Endothelial cell of umbilical vein (primary cell): Measurements from ENCODE around the gene CAMTA2. TPM values are rescaled to one million over a fixed set of nuclear protein-coding genes. Genes with fewer than 3 reads are reported as not detected.

Experiments
- BruUV-seq: library from RNA; stranded (reverse); fragments of 400-500 nt; replicated peaks from 2 replicates; lab custom pipeline; 2021; lab: Mats Ljungman, UMichigan
- CTCF ChIA-PET: fragments of 300-600, 350-600 bp; sonication (Branson Sonifier 250); formaldehyde crosslinking; loops from one replicate; lab custom pipeline; 2021; ENCODE audit warnings: antibody characterized with exemption, inconsistent platforms; lab: Charles Lee
- POLR2A ChIA-PET: fragments of 300-600, 350-600 bp; sonication (Branson Sonifier 250); formaldehyde crosslinking; loops from one replicate; lab custom pipeline; 2021; ENCODE audit warnings: antibody characterized with exemption, inconsistent platforms; lab: Charles Lee
- DNase-seq: peaks from one replicate; pipeline ENCODE4 v3.0.0-alpha.2; 2011; ENCODE audit warnings: low read depth, low spot score
- FAIRE-seq: peaks from 2 replicates; lab custom pipeline; 2011; peaks lifted over from hg19 to GRCh38; lab: Jason Lieb, UNC
- H2AFZ ChIP-seq: 2 replicates; pipeline ENCODE4 v1.6.0; 2012; ENCODE audit warnings: low read depth, low read length, control low read depth, inconsistent platforms
- H3K27ac ChIP-seq: 2 replicates; pipeline ENCODE4 v1.5.1; 2011; ENCODE audit warnings: low read depth, mild to moderate bottlenecking, control low read depth, low read length, moderate library complexity; ENCODE audit not compliant: insufficient read depth
- H3K27me3 ChIP-seq, 2 experiments: 2 replicates each; pipeline versions ENCODE4 v1.6.0 to v1.6.1; 2011; ENCODE audit warnings: low read length in 2 of 2, mixed read lengths in 1 of 2; ENCODE audit not compliant: control insufficient read depth in 2 of 2, insufficient read depth in 2 of 2
- H3K36me3 ChIP-seq, 2 experiments: 2 replicates in 1 of 2; 3 replicates in 1 of 2; pipeline ENCODE4 v1.5.1; 2011; ENCODE audit warnings: low read length in 2 of 2, mild to moderate bottlenecking in 1 of 2, moderate library complexity in 1 of 2; ENCODE audit not compliant: control insufficient read depth in 2 of 2, insufficient read depth in 2 of 2; ENCODE audit errors: extremely low read depth in 1 of 2
- H3K4me1 ChIP-seq: 3 replicates; pipeline ENCODE4 v1.5.1; 2011; ENCODE audit warnings: mild to moderate bottlenecking, low read length; ENCODE audit not compliant: control insufficient read depth, insufficient read depth; ENCODE audit errors: extremely low read depth
- H3K4me2 ChIP-seq: 2 replicates; pipeline ENCODE4 v1.6.1; 2011; ENCODE audit warnings: low read length, control low read depth, mixed read lengths; ENCODE audit not compliant: insufficient read depth
- H3K4me3 ChIP-seq, 3 experiments: fragments of 200-600 bp in 1 of 3; sonication (generic), shearing (Covaris generic) in 1 of 3; replicated peaks in 1 of 3; 2 replicates each; pipeline ENCODE4 v1.5.1; 2011 to 2016; ENCODE audit warnings: control low read depth in 3 of 3, low read length in 3 of 3, mild to moderate bottlenecking in 2 of 3, inconsistent platforms in 1 of 3, low read depth in 1 of 3, moderate library complexity in 1 of 3; ENCODE audit not compliant: insufficient read depth in 1 of 3
- H3K79me2 ChIP-seq: 2 replicates; pipeline ENCODE4 v1.6.0; 2012; ENCODE audit warnings: low read length, inconsistent platforms; ENCODE audit not compliant: control insufficient read depth, insufficient read depth
- H3K9ac ChIP-seq: replicated peaks from 2 replicates; pipeline ENCODE3; 2011; ENCODE audit warnings: low read length, control low read depth; ENCODE audit not compliant: insufficient read depth; ENCODE audit errors: extremely low read depth
- H3K9me1 ChIP-seq: replicated peaks from 3 replicates; pipeline ENCODE4 v1.6.0; 2011; ENCODE audit warnings: mild to moderate bottlenecking, low read length; ENCODE audit not compliant: control insufficient read depth, insufficient read depth; ENCODE audit errors: extremely low read depth
- H3K9me3 ChIP-seq: replicated peaks from 2 replicates; pipeline ENCODE4 v1.5.1; 2012; ENCODE audit warnings: low read length, inconsistent platforms; ENCODE audit not compliant: control insufficient read depth, insufficient read depth
- H4K20me1 ChIP-seq: replicated peaks from 2 replicates; pipeline ENCODE3; 2011; ENCODE audit warnings: mild to moderate bottlenecking, low read length; ENCODE audit not compliant: control insufficient read depth, insufficient read depth; ENCODE audit errors: extremely low read depth
- CTCF ChIP-seq, 2 donors: IDR thresholded peaks; 1 replicate in 1 of 2; 2 replicates in 1 of 2; pipeline ENCODE4 v1.5.1; 2011; ENCODE audit warnings: low read length in 2 of 2, mild to moderate bottlenecking in 2 of 2, moderate library complexity in 2 of 2, control low read depth in 1 of 2, inconsistent platforms in 1 of 2, low read depth in 1 of 2; ENCODE audit not compliant: insufficient read depth in 1 of 2; ENCODE audit errors: extremely low read depth in 1 of 2
- FOS ChIP-seq: IDR thresholded peaks from 2 replicates; pipeline ENCODE4 v1.6.1; 2011; ENCODE audit warnings: mild to moderate bottlenecking, low read length, moderate library complexity, borderline replicate concordance; ENCODE audit not compliant: insufficient read depth
- GATA2 ChIP-seq: IDR thresholded peaks from 2 replicates; pipeline ENCODE4 v1.7.0; 2011; ENCODE audit warnings: low read depth, mild to moderate bottlenecking, moderate library complexity, mixed read lengths, low read length; ENCODE audit not compliant: insufficient read length, insufficient read depth
- JUN ChIP-seq: IDR thresholded peaks from 2 replicates; pipeline ENCODE4 v1.6.1; 2011; ENCODE audit warnings: borderline replicate concordance, low read depth; ENCODE audit not compliant: insufficient read length, insufficient read depth
- MAX ChIP-seq: IDR thresholded peaks from 2 replicates; pipeline ENCODE4 v1.6.1; 2011; ENCODE audit not compliant: insufficient read depth, insufficient read length
- POLR2A ChIP-seq: IDR thresholded peaks from 2 replicates; pipeline ENCODE4 v1.6.1; 2012; ENCODE audit warnings: low read depth, mild to moderate bottlenecking, control low read depth, low read length
- dilution Hi-C: fragments of 300-500 bp; cut with MboI; formaldehyde crosslinking; loops from one replicate; pipeline ENCODE4 v1.15.0; 2019; ENCODE audit warnings: low sequenced_read_pairs; ENCODE audit not compliant: extremely low pct_ligation_motif_present
- intact Hi-C: fragments of 100-400 bp; cut with micrococcal nuclease; formaldehyde crosslinking; loops from one replicate; pipeline ENCODE4 v1.10.0; 2022
- polyA plus RNA-seq, 4 experiments: library from polyadenylated mRNA; depleted of rRNA in 3 of 4; stranded (reverse) in 3 of 4; unstranded in 1 of 4; fragments of >200 nt; gene quantifications; 2 replicates each; pipeline versions ENCODE4 v1.2.1 to v1.2.3, GENCODE V29; 2011 to 2012; ENCODE audit warnings: missing spikeins in 1 of 4
- total RNA-seq: library from RNA; stranded (reverse); gene quantifications from 2 replicates; pipeline ENCODE4 v1.2.3, GENCODE V29; 2021

CAMTA2 gene
- total and polyA plus RNA-seq, 2 donors (not counting 3 experiments of a cell fraction or from before 2014, with no cell fraction given), result 33.8 to 51.0 TPM

- peak; percentile 15 for FAIRE-seq
- intact Hi-C loops (no loop called here), dilution Hi-C loops (no loop called here)
- no peak overlapping the region for H3K4me3 ChIP-seq
- no peak for DNase-seq
- TF ChIP-seq FOS (no peak), JUN (no peak), CTCF (IDR thresholded peaks at IDR 0.05; ENCODE audit: extremely low read depth in 1 of 2, insufficient read depth in 1 of 2, low read depth in 1 of 2, low read length in 2 of 2) (no peak), MAX (no peak), GATA2 (no peak), POLR2A (no peak)
- H2AFZ ChIP-seq, result no peak overlapping the region
- no TSS peak for BruUV-seq
- H3K9me3 ChIP-seq, result no peaks in the 10 kb centered on the region
- peaks cover 15% of the 10 kb centered on the region for H3K4me1 ChIP-seq
- H3K9me1 ChIP-seq, result no peaks in the 10 kb centered on the region
- no peak overlapping the region for H3K27ac ChIP-seq
- ChIA-PET POLR2A (no interaction called here), CTCF (interaction anchor here (1.8 kb wide), 1 partner anchor 26 kb away, joined by 8 read pairs; no protein-coding TSS in a partner anchor)
- no peaks in the 10 kb centered on the region for H3K27me3 ChIP-seq
- peaks cover 17% of the 10 kb centered on the region for H3K79me2 ChIP-seq
- peaks cover 2 to 19% of the 10 kb centered on the region in 2 experiments for H3K36me3 ChIP-seq
- H4K20me1 ChIP-seq, result no peaks in the 10 kb centered on the region
- no peak overlapping the region for H3K4me2 ChIP-seq
- no peak overlapping the region for H3K9ac ChIP-seq
Measured at GRCh38 chr17:4935650-4936049, 51.8 kb downstream of the CAMTA2 start.
